GM23338 (cell line): ENCODE data around the gene CENPN. TPM values are rescaled to one million over a fixed set of nuclear protein-coding genes. Genes with fewer than 3 reads are reported as not detected.

Source experiments
- ATAC-seq: fragments of 200-7000 bp; cut with Tn5 transposase; 3 replicates; pipeline ENCODE4 v1.9.1; 2020
- DNase-seq: peaks from one replicate; pipeline ENCODE4 v3.0.0-alpha.2; 2015; ENCODE audit warnings: low spot score
- H2AFZ ChIP-seq: fragments of 200-600 bp; sonication (generic); 2 replicates; pipeline ENCODE4 v1.8.0; 2016; ENCODE audit warnings: antibody characterized with exemption, mild to moderate bottlenecking, moderate library complexity
- H3F3A ChIP-seq: fragments of 200-600 bp; sonication (generic); replicated peaks from 2 replicates; pipeline ENCODE4 v1.8.0; 2017; ENCODE audit warnings: antibody characterized with exemption, mixed run types, low read depth
- H3K27ac ChIP-seq: fragments of 200-600 bp; sonication (generic); 2 replicates; pipeline ENCODE4 v1.6.1; 2016; ENCODE audit warnings: low read depth
- H3K27me3 ChIP-seq: fragments of 200-600 bp; sonication (generic); 2 replicates; pipeline ENCODE4 v1.8.0; 2016; ENCODE audit warnings: mild to moderate bottlenecking, mixed run types, moderate library complexity; ENCODE audit not compliant: insufficient read depth
- H3K36me3 ChIP-seq: fragments of 200-600 bp; sonication (generic); 2 replicates; pipeline ENCODE4 v1.8.0; 2016; ENCODE audit warnings: mild to moderate bottlenecking; ENCODE audit not compliant: insufficient read depth
- H3K4me1 ChIP-seq: fragments of 200-600 bp; sonication (generic); 2 replicates; pipeline ENCODE4 v1.8.0; 2016; ENCODE audit warnings: mild to moderate bottlenecking, moderate library complexity; ENCODE audit not compliant: insufficient read depth
- H3K4me2 ChIP-seq: fragments of 200-600 bp; sonication (generic); 2 replicates; pipeline ENCODE4 v1.7.1; 2017; ENCODE audit warnings: mixed run types
- H3K4me3 ChIP-seq: fragments of 200-600 bp; sonication (generic); 2 replicates; pipeline ENCODE4 v1.6.1; 2016; ENCODE audit warnings: mixed run types
- H3K79me2 ChIP-seq: fragments of 200-600 bp; sonication (generic); replicated peaks from 2 replicates; pipeline ENCODE4 v1.8.0; 2017; ENCODE audit warnings: mild to moderate bottlenecking; ENCODE audit not compliant: insufficient read depth
- H3K9me2 ChIP-seq: fragments of 200-600 bp; sonication (generic); 2 replicates; pipeline ENCODE4 v1.8.0; 2017; ENCODE audit not compliant: insufficient read depth
- H4K20me1 ChIP-seq: fragments of 200-600 bp; sonication (generic); replicated peaks from 2 replicates; pipeline ENCODE4 v1.8.0; 2017; ENCODE audit warnings: mild to moderate bottlenecking; ENCODE audit not compliant: insufficient read depth
- H3K27ac Mint-ChIP-seq: 2 replicates; pipeline ENCODE4 v1.8.0; 2020; ENCODE audit warnings: inconsistent platforms, mild to moderate bottlenecking, moderate library complexity, mixed read lengths
- H3K27me3 Mint-ChIP-seq: 3 replicates; pipeline ENCODE4 v1.8.0; 2022; ENCODE audit warnings: low read depth, mild to moderate bottlenecking, moderate library complexity, mixed read lengths, inconsistent platforms; ENCODE audit not compliant: insufficient read depth, poor library complexity
- H3K36me3 Mint-ChIP-seq: 3 replicates; pipeline ENCODE4 v1.8.0; 2021; ENCODE audit warnings: low read depth, mild to moderate bottlenecking, inconsistent platforms, moderate library complexity, mixed read lengths
- H3K4me1 Mint-ChIP-seq: 3 replicates; pipeline ENCODE4 v1.8.0; 2020; ENCODE audit warnings: mild to moderate bottlenecking, inconsistent platforms, mixed read lengths
- H3K4me3 Mint-ChIP-seq: 3 replicates; pipeline ENCODE4 v1.8.0; 2021; ENCODE audit warnings: moderate library complexity, mild to moderate bottlenecking, inconsistent platforms, mixed read lengths
- H3K9me3 Mint-ChIP-seq: 3 replicates; pipeline ENCODE4 v1.8.0; 2020; ENCODE audit warnings: moderate library complexity, mild to moderate bottlenecking, inconsistent platforms, mixed read lengths
- CREB1 ChIP-seq: fragments of 250-450 bp; sonication (Bioruptor Pico); IDR thresholded peaks from 2 replicates; pipeline ENCODE4 v1.5.0; 2020; ENCODE audit warnings: low read depth, mild to moderate bottlenecking, moderate library complexity
- CTCF ChIP-seq, 2 experiments: fragments of 200-600 bp in 1 of 2; sonication (generic) in 1 of 2; conservative IDR thresholded peaks; 2 replicates each; pipeline versions ENCODE4 v1.5.1 to v1.6.1; 2016 to 2017; ENCODE audit warnings: antibody characterized with exemption in 2 of 2, low read depth in 2 of 2, mild to moderate bottlenecking in 2 of 2, moderate library complexity in 1 of 2
- ETS1 ChIP-seq: IDR thresholded peaks from 2 replicates; pipeline ENCODE4 v1.6.1; 2016; ENCODE audit warnings: antibody characterized with exemption
- EZH2 ChIP-seq: fragments of 200-600 bp; sonication (generic); IDR thresholded peaks from one replicate; pipeline ENCODE4 v1.8.0; 2017; ENCODE audit warnings: antibody characterized with exemption, mild to moderate bottlenecking, low read depth; ENCODE audit not compliant: unreplicated experiment
- EZH2phosphoT487 ChIP-seq: fragments of 200-600 bp; sonication (generic); IDR thresholded peaks from one replicate; pipeline ENCODE4 v1.8.1; 2018; ENCODE audit warnings: antibody characterized with exemption; ENCODE audit not compliant: unreplicated experiment
- JUNB ChIP-seq: IDR thresholded peaks from one replicate; pipeline ENCODE4 v1.6.1; 2016; ENCODE audit warnings: antibody characterized with exemption; ENCODE audit not compliant: unreplicated experiment
- REST ChIP-seq: IDR thresholded peaks from one replicate; pipeline ENCODE4 v1.6.1; 2018; ENCODE audit warnings: antibody characterized with exemption; ENCODE audit not compliant: unreplicated experiment
- STAT1 ChIP-seq: IDR thresholded peaks from one replicate; pipeline ENCODE4 v1.6.1; 2016; ENCODE audit warnings: antibody characterized with exemption; ENCODE audit not compliant: unreplicated experiment
- ZNF114 ChIP-seq: fragments of 250-450 bp; sonication (Bioruptor Pico); IDR thresholded peaks from 2 replicates; pipeline ENCODE4 v1.5.0; 2020; ENCODE audit warnings: mild to moderate bottlenecking, moderate library complexity
- ZNF331 ChIP-seq: fragments of 250-450 bp; sonication (Bioruptor Pico); IDR thresholded peaks from 2 replicates; pipeline ENCODE4 v1.5.0; 2020; ENCODE audit warnings: low read depth, mild to moderate bottlenecking, moderate library complexity
- ZNF462 ChIP-seq: fragments of 250-450 bp; sonication (Bioruptor Pico); IDR thresholded peaks from 2 replicates; pipeline ENCODE4 v1.5.0; 2020; ENCODE audit warnings: mild to moderate bottlenecking, moderate library complexity
- polyA plus RNA-seq: library from polyadenylated mRNA; unstranded; fragments of >200 nt; fragmentation: Nextera tagmentation; extraction: Ambion mirVana; gene quantifications from 2 replicates; pipeline ENCODE4 v1.2.1, GENCODE V29; 2016
- total RNA-seq: library from RNA; depleted of rRNA; stranded (reverse); fragments of >200 nt; shearing (Covaris generic); gene quantifications from 2 replicates; pipeline ENCODE4 v1.2.3, GENCODE V29; 2014

CENPN gene
- total and polyA plus RNA-seq, 2 experiments from 2014 or later: 43.6 to 80.8 TPM

GRCh38 chr16:81080233-81080632 is 73.2 kb downstream of the CENPN start (continued):
- TF ChIP-seq CTCF (conservative IDR thresholded peaks at IDR 0.05; ENCODE audit: low read depth in 2 of 2): no peak
- TF ChIP-seq EZH2: no peak
- TF ChIP-seq ZNF114 (CRISPR knock-in tag): no peak

- ATAC-seq (no peak), DNase-seq (no peak)
- no peak overlapping the region for H3K4me3 ChIP-seq
- no peaks in the 10 kb centered on the region for H3K27me3 ChIP-seq
- no peak overlapping the region for H2AFZ ChIP-seq
- 0 out of 2 replicates have a peak, but pooled peaks cover 21% of the 10 kb centered on the region for H3K36me3 ChIP-seq
- H3K4me2 ChIP-seq: no peak overlapping the region
- H3K9me2 ChIP-seq: no peaks in the 10 kb centered on the region
- Mint-ChIP-seq H3K27me3 (peaks cover 2% of the 10 kb centered on the region), H3K36me3 (peaks cover 21% of the 10 kb centered on the region), H3K4me3 (no peak overlapping the region), H3K4me1 (no peaks in the 10 kb centered on the region), H3K27ac (no peak overlapping the region), H3K9me3 (no peaks in the 10 kb centered on the region)
- H3F3A ChIP-seq: 0 out of 2 replicates have a peak, but pooled peaks cover 2% of the 10 kb centered on the region
- no peaks in the 10 kb centered on the region; the same call in 1 of the 2 replicates for H3K79me2 ChIP-seq
- no peak overlapping the region for H3K27ac ChIP-seq
- peaks cover 11% of the 10 kb centered on the region for H3K4me1 ChIP-seq
- H4K20me1 ChIP-seq: peaks cover 8% of the 10 kb centered on the region; the same call in 1 of the 2 replicates
- no peak for TF ChIP-seq CREB1 (CRISPR knock-in tag)
- TF ChIP-seq EZH2: no peak
- TF ChIP-seq REST: no peak
- no peak for TF ChIP-seq ZNF114 (CRISPR knock-in tag)
- no peak for TF ChIP-seq ZNF331 (CRISPR knock-in tag)
- no peak for TF ChIP-seq EZH2phosphoT487
- no peak for TF ChIP-seq JUNB
- TF ChIP-seq ETS1: no peak
- TF ChIP-seq ZNF462: no peak
- no peak for TF ChIP-seq STAT1
Observed at GRCh38 chr16:81081014-81081413, 74.0 kb downstream of the CENPN start.
